Activated CD4-positive, alpha-beta T cell treated with anti-CD3 and anti-CD28 coated beads, Interleukin-2, amount 50 U/mL, for 1 hour (primary cell): ENCODE data around the gene SLC25A12.
"Not testable (repeated sequence)": the region's sequence is repeated elsewhere in the genome, so short reads cannot be mapped to it uniquely, and the experiment has no call there.

Experiments used
- DNase-seq: peaks from one replicate; pipeline ENCODE4 v3.0.0-alpha.2; 2020

The SLC25A12 gene, protein sequence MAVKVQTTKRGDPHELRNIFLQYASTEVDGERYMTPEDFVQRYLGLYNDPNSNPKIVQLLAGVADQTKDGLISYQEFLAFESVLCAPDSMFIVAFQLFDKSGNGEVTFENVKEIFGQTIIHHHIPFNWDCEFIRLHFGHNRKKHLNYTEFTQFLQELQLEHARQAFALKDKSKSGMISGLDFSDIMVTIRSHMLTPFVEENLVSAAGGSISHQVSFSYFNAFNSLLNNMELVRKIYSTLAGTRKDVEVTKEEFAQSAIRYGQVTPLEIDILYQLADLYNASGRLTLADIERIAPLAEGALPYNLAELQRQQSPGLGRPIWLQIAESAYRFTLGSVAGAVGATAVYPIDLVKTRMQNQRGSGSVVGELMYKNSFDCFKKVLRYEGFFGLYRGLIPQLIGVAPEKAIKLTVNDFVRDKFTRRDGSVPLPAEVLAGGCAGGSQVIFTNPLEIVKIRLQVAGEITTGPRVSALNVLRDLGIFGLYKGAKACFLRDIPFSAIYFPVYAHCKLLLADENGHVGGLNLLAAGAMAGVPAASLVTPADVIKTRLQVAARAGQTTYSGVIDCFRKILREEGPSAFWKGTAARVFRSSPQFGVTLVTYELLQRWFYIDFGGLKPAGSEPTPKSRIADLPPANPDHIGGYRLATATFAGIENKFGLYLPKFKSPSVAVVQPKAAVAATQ

DNA sequence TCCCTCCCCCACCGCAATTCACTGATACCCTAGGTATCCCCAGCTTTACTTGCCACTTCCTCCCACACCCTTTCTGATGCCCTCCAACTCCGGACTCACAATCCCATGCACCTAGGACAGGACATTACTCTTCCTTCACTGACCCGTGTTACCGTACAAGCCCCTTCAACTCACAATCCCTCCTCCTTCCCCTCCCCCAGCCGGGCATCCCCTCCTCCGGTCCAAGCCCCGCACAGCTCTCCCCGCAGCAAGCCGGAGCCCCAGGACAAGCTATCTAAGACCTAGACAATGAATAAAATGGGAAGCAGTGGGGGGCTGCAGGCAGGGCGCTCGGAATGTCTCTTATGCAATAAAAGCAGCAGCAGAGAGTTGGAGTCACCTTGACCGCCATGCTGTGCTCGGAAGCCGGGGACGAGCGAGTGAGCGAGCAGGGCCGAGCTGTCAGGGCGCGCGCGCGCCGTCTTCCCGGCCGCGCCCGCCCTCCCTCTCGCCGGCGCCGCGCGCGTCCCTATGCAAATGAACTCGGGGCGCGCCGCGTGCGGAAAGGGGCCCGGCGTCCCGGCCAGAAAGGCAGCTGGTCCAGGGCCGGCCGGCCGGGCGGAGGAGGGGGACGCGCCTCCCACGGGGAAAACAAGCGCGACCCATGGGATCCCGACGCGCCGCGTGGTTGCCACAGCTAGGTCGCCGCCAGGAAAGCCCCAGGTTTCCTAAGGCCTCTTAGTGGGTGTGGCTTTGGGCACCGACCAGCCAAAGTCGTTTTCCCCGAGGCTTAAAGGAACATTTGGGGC lies at the start of gene SLC25A12:
Gene SLC25A12 (minus strand): TSS at position 421 of the 788 bp plus-strand sequence. CDS start 30 bp downstream, at position 391.
- peak; percentile 67 for DNase-seq

DNA sequence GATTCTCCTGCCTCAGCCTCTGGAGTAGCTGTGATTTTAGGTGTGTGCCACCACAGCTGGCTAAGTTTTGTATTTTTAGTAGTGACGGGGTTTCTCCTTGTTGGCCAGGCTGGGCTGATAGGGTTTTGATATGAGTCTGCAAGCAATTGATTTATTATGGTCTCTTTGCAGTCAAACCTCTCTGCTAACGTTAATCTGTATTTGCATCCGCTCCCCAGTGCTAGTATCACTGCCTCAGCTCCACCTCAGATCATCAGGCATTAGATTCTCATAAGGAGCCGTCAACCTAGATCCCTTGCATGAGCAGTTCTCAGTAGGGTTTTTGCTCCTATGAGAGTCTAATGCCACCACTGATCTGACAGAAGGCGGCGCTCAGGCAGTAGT lies 47.3 kb upstream of the SLC25A12 start:
- no peak for DNase-seq

DNA sequence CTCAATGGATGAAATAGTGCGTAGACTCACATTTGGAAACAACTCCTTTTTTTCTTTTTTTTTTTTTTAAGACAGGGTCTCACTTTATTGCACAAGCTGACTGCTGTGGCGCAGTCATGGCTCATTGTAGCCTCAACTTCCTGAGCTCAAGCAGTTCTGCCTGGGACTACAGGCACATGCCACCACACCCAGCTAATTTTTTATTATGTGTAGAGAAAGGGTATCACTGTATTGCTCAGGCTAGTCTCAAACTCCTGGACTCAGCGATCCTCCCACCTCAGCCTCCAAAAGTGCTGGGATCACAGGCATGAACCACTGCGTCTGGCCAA lies 45.7 kb upstream of the SLC25A12 start:
- DNase-seq, result no peak

DNA sequence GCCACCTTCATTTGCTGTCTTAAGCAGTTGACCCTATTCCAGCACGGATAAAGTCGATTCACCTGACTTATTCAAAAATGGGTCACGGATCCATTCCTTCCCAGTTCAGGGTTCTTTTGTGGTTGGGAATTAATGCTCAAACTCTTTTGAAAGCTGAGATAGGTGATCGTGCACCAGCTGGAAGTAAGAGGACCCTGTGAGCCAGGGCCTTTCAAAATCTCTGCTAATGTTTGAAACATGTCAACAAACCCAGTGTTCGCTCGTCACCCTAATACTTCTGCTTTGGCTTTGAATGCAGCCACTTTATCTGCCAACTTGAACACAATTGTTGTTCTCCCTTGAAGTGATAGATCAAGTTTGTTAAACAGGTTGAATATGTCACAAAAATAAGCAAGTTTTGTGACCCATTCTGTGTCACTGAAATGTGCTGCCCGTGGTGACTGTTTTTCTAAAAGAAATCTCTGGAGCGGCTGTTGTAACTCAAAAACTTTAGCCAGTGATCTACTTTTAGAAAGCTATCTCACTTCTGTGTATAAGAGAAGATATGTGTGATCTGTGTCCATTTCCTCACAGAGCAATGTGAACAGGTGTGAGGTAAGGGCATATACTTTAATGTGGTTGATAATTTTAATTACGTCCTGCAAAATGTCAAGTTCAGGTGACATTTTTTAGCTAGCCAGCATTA lies 45.2 kb upstream of the SLC25A12 start:
- DNase-seq, result no peak

DNA sequence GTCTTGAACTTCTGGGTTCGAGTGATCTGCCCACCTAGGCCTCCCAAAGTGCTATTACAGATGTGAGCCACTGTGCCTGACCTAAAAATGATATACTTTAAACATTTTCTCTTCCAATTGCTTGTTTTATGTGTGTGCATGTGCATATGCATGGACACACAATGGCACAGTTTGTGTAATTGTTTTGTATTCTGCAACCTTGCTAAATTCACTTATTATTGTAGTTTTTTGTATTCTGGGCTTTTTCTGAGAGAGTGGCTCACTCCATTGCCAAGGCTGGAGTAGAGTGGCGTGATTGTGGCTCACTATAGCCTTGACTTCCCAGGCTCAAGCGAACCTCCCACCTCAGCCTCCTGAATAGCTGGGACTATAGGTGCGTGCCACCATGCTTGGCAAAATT lies 36.3 kb upstream of the SLC25A12 start:
- no peak for DNase-seq

DNA sequence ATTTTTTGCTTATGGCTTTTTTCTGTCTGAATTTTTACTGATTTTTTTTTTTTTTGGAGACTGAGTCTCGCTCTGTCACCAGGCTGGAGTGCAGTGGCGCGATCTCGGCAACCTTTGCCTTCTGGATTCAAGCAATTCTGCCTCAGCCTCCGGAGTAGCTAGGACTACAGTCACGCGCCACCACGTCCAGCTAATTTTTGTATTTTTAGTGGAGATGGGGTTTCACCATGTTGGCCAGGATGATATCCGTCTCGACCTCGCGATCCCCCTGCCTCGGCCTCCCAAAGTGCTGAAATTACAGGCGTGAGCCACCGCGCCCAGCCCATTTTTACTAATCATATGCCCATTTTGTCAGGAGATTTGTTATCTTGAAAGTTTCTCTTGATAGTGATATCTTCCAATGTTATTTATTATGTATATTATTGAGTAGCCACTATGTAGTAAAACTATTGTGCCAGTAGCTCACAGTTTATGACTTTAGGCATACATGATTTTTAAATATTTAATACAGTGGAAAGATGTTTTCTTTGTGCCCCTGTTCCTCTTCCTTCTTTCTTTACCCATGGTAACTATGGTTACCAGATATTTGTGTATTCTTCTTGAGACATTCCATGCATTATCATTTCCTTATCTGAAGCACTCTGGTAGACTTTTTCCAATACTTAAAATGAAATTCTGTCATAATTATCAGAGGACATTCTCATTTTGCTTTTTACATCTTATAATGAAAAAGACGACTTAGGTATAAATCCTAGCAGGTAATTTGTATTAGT lies 30.3 kb upstream of the SLC25A12 start:
- no peak for DNase-seq

DNA sequence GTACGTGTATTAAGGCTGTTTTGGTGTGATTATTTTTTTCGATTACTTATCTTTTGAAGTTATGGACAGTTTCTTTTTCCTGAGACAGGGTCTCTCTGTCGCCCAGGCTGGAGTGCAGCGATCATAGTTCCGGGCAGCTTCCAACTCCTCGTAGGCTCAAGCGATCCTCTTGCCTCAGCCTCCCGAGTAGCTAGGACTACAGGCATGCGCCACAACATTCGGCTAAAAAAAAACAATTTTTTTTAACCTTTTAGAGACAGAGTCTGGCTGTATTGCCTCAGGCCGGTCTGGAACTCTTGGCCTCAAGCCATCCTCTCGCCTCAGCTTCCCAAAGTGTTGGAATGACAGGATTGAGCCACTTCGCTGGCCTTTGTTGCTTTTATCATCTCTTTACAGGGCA lies 29.2 kb upstream of the SLC25A12 start:
- DNase-seq, result no peak

DNA sequence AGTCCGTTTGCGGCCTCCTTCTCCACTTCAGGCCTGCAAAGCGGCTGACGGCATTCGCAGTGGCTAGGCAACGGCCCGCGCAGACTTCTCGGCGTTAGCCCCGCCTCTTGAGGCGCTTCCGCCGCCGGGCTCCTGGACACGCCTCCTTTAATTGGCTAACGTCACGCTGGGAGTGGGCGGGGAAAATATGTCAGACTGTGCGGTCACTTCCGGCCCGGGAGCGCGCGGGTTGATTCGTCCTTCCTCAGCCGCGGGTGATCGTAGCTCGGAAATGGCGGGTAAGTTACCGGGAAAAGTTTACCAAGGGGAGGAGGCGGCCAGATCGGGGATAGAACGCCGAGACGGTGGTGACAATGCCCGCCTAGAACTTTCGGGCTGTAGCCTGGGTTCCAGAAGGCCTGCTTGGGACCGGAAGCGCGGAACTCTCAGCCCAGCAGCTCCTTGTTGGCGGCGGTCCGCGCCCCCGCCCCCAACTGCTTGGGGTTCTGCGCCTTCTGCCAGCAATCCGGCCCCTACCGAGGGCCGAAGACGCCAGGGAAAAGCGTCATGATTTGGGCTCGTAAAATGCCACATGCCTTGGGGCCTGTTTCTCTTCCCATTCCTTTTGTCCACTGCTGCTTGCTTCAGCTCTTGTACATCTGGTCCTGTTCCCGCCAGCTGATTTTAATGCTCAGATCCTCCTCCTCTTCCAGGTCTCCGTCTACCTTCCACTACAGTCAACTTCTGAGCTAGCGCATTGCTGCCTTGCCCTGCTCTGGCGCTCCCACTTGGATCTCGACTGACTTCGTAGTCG lies 28.4 kb upstream of the SLC25A12 start, which contains the start of gene HAT1:
Gene HAT1 (plus strand): TSS at position 232 of the 793 bp plus-strand sequence. CDS start 40 bp downstream, at position 272.
- peak; percentile 97 for DNase-seq

DNA sequence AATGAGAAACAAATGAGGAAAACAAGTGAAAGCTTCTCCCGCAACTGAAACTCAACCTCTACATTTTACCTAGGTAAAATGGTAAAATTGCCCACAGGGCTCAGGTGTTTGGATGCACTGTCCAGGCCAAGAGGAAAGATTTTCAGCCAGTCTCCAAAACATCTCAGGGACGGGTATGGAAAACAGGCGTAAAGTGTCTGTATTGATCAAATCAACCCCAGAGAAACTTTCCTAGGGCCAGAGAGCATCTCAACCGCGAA lies 27.9 kb upstream of the SLC25A12 start:
- no peak for DNase-seq

DNA sequence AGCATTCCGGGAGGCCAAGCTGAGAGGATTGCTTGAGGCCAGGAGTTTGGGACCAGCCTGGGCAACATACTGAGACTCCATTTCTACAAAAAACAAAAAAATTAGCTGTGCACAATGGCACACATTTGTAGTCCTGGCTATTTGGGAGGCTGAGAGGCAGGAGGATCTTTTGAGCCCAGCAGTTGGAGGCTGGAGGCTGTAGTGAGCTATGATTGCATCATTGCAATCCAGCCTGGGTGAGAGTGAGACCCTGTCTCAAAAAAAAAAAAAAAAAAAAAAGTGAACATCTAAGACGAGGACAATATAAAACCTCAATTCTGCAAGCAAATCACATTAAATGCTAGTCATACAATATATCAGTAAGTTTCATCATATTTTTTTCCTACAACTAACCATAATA lies 25.4 kb upstream of the SLC25A12 start:
- no peak for DNase-seq

DNA sequence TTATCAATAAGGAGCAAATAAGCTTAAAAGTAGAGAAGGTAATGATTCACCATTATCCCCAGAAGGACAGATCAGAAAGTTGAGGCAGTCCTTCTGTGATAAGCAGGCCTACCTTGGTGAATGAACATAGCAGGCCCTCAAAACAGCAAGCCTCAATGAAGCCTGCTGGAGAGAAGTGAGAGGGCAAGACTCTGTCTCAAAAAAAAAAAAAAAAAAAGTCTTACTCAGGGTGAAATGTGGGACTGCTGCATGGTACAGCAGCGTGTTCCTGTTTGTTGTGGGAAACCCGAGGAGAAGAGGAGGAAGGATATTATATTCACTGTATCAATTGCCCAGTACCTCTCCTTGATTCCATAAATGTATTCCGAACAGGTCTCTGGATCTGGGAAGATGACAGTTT lies 19.5 kb upstream of the SLC25A12 start:
- no peak for DNase-seq

DNA sequence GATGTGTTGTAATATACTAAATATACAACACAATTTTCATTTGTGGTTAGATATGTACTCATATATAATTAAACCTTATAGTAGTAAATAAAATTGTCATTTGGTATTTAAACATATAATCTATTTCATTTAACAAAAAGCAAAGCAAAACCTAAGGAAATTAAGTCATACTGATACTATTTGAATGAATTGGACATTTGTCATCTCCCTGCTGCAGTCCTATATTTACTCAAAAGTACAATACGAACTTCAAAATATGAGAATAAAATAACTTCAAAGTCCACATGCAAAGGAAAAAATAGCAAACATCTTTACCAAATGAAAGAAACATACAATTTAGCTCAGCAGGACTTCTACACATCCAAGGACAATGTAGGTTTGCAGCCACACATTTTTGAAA lies 16.4 kb upstream of the SLC25A12 start:
- DNase-seq, result no peak

DNA sequence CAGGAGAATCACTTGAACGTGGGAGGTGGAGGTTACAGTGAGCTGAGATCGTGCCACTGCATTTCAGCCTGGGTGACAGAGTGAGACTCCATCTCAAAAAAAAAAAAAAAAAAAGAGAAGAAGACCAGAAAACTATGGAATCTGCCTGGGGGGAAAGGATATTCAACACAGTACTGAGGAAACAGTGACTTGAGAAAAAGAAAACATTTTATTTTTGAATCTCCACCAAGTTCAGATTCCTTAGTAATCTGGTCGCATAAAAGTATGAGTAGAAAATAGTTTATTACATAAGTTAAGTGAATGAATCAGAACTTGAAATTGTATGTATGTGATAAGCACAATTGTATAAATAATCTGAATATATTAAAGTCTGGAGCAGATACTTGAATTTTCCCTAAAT lies 15.2 kb upstream of the SLC25A12 start:
- DNase-seq, result no peak

DNA sequence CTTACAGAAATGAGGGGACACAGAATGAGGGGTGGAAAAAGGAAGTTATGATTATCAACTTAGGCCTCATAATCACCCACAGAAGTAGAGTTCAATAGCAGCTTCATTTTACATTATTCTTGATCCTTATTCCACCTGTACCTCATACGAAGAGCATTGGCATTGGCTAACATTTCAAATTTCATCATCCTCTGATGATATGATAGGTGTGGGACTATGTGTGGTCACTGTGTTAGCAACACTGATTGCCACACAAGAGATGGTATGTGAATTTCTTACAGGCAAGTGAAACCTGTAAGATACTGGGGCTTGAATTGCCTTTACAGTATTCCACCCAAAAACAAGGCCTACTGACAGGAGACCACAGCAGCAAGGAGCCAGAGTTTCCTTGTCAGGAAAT lies 14.2 kb upstream of the SLC25A12 start:
- DNase-seq, result no peak

DNA sequence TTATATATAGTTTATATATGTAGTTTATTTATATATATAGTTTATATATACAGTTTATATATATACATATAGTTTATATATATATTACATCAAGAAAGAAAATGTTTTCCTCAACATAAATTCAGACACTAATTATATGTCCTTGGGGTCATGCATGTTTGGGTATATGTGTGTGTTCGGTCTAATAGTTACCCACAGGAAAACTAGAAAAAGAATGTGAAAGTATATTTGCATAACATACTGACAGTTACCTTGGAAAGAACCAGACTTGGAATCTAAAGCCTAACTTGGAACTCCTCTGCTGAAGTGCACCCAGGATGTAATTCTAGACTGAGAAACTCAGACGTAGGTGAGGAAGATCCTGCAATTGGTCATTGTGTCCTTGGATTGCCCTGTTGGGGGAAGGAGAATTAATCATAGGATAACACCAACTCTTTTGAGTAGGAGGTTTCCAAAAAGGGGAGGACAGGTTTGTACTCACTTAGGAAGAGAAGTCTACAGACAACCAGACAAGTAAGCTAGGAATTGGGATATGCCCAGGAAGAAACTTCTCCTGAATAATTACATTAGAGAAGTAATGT lies 8.9 kb upstream of the SLC25A12 start:
- no peak for DNase-seq

DNA sequence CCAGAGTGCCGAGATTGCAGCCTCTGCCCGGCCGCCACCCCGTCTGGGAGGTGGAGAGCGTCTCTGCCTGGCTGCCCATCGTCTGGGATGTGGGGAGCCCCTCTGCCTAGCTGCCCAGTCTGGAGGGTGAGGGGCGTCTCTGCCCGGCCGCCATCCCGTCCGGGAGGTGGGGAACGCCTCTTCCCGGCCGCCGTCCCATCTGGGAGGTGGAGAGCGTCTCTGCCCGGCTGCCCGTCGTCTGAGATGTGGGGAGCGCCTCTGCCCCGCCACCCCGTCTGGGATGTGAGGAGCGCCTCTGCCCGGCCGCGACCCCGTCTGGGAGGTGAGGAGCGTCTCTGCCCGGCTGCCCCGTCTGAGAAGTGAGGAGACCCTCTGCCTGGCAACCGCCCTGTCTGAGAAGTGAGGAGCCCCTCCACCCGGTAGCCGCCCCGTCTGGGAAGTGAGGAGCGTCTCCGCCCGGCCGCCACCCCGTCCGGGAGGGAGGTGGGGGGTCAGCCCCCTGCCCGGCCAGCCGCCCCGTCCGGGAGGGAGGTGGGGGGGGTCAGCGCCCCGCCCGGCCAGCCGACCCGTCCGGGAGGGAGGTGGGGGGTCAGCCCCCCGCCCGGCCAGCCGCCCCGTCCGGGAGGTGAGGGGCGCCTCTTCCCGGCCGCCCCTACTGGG lies 5.7 kb upstream of the SLC25A12 start:
- not testable (repeated sequence) for DNase-seq

DNA sequence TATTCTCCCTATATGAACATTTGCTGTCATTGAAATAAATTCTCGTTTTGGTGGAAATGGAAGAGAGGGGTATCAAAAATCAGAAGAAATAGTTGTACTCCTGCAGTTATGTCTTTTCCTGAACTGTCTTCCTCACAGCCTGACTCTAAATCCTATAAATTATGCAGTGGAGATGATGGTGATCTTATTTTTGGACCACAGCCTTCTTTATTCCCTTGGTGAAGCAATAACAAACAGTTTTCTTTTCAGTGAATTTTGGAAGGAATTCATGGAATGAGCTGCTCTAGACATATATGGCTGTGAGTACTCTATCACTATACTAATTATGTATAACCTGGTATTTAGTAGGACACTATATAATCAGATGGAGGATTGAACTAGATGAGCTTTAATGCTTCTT lies 1.7 kb upstream of the SLC25A12 start:
- no peak for DNase-seq

DNA sequence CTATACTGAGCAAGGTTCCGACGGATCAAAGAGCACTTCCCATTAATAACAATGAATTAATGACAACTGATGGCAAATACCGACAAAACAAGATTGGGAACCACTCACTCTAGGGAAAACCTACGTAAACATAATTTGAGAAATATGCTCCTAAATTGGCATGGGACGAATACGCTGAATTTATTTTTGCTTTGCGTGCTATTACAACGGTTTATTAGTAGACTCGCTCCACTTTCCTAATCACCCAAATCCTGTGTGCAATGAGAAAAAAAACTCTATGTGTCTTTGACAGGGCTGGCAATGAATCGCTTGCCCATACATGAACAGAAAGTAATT lies 536 bp upstream of the SLC25A12 start:
- no peak for DNase-seq

DNA sequence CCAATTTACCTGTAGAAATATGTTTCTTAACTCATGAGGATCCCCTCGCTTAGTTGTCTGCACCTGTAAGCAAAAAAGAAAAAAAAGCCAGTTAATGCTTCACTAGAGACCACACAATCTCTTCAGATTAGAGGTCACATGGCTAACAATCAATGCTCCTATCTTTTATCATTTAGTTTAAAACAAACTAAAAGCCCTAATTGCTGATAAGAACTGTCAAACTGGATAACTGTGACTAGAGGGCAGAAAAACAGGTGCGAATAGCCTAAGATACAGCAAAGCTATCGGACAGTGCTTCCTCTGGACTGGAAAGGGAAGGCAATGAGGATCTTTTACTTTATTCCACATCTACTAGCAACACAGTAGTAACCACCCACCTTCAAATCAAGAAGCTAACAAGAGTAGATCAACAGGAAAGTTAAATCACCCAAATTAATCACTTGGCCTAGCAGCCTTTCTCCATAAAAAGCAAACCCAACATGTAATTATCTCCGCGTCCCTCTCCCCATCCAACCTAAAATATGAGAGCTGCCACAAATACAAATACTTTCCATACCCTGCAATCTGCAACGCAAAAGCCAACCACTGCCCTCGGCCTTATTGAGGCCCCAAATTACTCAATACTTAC lies 734 bp downstream of the SLC25A12 start:
- no peak for DNase-seq

DNA sequence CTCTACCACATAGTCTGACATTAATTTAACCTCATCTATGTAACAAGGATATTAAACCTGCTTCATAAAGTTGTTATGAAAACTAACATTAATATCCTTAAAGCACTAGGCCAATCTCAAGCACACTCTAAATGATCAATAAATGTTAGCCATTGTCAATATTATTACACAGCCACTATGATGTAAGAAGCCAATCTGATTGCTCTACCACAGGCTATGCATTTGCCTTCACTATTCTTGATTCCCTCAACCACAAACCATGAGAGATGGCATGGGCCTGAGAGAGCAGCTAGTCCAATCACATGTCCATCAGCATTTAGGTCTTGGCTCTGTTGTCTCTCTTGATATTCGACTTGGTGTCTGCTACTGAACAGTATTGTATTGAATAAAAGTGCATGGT lies 4.2 kb downstream of the SLC25A12 start:
- DNase-seq, result no peak

DNA sequence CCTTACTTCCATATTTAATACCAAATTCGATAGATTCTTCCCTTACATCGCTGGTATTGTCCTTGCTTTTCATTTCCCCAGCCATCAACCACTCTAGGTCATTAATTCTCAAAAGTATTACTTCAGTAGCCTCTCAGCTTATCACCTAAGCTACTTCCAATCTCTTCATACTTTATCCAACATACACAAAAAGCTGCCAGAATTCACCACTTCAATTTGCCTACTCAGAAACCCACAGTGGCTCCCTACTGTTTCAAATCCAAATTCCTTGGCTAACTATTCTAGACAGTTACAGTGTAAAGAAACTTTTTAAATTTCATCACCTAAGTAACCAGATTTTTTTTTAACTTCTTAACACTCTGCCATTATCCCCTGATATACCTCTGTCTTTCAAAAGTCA lies 4.7 kb downstream of the SLC25A12 start:
- no peak for DNase-seq
